NCI-H2227 treated with DMSO at 0.1 percent for 48 hours (cell line): ENCODE data around the gene SCP2.
A peak's percentile ranks its signal among the peaks of the same experiment; 100 is the strongest.

Experiments
- DNase-seq: peaks from one replicate; lab custom pipeline; 2025; lab: John Stamatoyannopoulos, UW

SCP2 gene

GRCh38 chr1:52927212-52928014 lies at the start of gene SCP2:
Gene SCP2, plus strand, starts transcription at chr1:52927276. Its CDS starts 121 bp downstream, at chr1:52927397.
- peak; percentile 36 for DNase-seq

- no peak for DNase-seq
Measured at GRCh38 chr1:52877554-52877953, 49.5 kb upstream of the SCP2 start.

- DNase-seq = no peak
Measured at GRCh38 chr1:52880206-52880605, 46.9 kb upstream of the SCP2 start.

GRCh38 chr1:52887483-52887882 lies 39.6 kb upstream of the SCP2 start:
- DNase-seq = no peak

- no peak for DNase-seq
Measured at GRCh38 chr1:52892424-52893215, 34.5 kb upstream of the SCP2 start.

GRCh38 chr1:52899445-52899894 lies 27.6 kb upstream of the SCP2 start:
- DNase-seq = no peak

GRCh38 chr1:52900402-52900801 lies 26.7 kb upstream of the SCP2 start:
- DNase-seq = no peak

GRCh38 chr1:52901384-52901783 lies 25.7 kb upstream of the SCP2 start:
- no peak for DNase-seq

GRCh38 chr1:52904208-52904926 lies 22.7 kb upstream of the SCP2 start:
- DNase-seq = no peak

- no peak for DNase-seq
Measured at GRCh38 chr1:52904927-52905698, 22.0 kb upstream of the SCP2 start.

GRCh38 chr1:52906135-52906603 lies 20.9 kb upstream of the SCP2 start:
- DNase-seq = no peak

- no peak for DNase-seq
Measured at GRCh38 chr1:52907068-52907811, 19.8 kb upstream of the SCP2 start.

- DNase-seq = no peak
Measured at GRCh38 chr1:52907812-52908153, 19.3 kb upstream of the SCP2 start.

GRCh38 chr1:52911541-52911940 lies 15.5 kb upstream of the SCP2 start:
- DNase-seq = no peak

GRCh38 chr1:52913014-52913413 lies 14.1 kb upstream of the SCP2 start:
- no peak for DNase-seq

- no peak for DNase-seq
Measured at GRCh38 chr1:52913537-52913936, 13.5 kb upstream of the SCP2 start.

- no peak for DNase-seq
Measured at GRCh38 chr1:52914463-52914862, 12.6 kb upstream of the SCP2 start.

- no peak for DNase-seq
Measured at GRCh38 chr1:52915211-52915854, 11.7 kb upstream of the SCP2 start.

- DNase-seq = no peak
Measured at GRCh38 chr1:52915855-52916220, 11.2 kb upstream of the SCP2 start.

- no peak for DNase-seq
Measured at GRCh38 chr1:52916241-52916975, 10.7 kb upstream of the SCP2 start.
